ENCODE results near the gene OR10H3. TPM values are rescaled to one million over a fixed set of nuclear protein-coding genes. Genes with fewer than 3 reads are reported as not detected.
"Not testable (repeated sequence)": the region's sequence is repeated elsewhere in the genome, so short reads cannot be mapped to it uniquely, and the experiment has no call there.

Gene OR10H3
- total RNA-seq = not detected

- DNase-seq = no peak
Measured at GRCh38 chr19:15737722-15738121, at the start of gene OR10H3. OR10H3 (plus strand) TSS chr19:15737985; CDS start chr19:15741393, 3,408 bp downstream.

- no peak for DNase-seq
Measured at GRCh38 chr19:15696654-15697194, 41.1 kb upstream of the OR10H3 start.

- DNase-seq = no peak
Measured at GRCh38 chr19:15701757-15702533, 35.8 kb upstream of the OR10H3 start.

GRCh38 chr19:15702534-15702930, 35.3 kb upstream of the OR10H3 start:
- peak; percentile 51 for DNase-seq

- DNase-seq = no peak
Measured at GRCh38 chr19:15714638-15715037, 23.1 kb upstream of the OR10H3 start.

GRCh38 chr19:15715642-15716041, 22.1 kb upstream of the OR10H3 start:
- no peak for DNase-seq

GRCh38 chr19:15717809-15718208, 20.0 kb upstream of the OR10H3 start:
- no peak for DNase-seq

- DNase-seq = no peak
Measured at GRCh38 chr19:15721268-15721667, 16.5 kb upstream of the OR10H3 start.

GRCh38 chr19:15722956-15723355, 14.8 kb upstream of the OR10H3 start:
- DNase-seq = no peak

GRCh38 chr19:15727724-15728123, 10.1 kb upstream of the OR10H3 start, which contains the start of gene OR10H2:
OR10H2 (plus strand) TSS chr19:15728024; CDS start chr19:15728044, 20 bp downstream.
- no peak for DNase-seq

- no peak for DNase-seq
Measured at GRCh38 chr19:15730538-15730937, 7.2 kb upstream of the OR10H3 start.

- DNase-seq = no peak
Measured at GRCh38 chr19:15732388-15732787, 5.4 kb upstream of the OR10H3 start.

- DNase-seq = no peak
Measured at GRCh38 chr19:15733895-15734294, 3.9 kb upstream of the OR10H3 start.

- no peak for DNase-seq
Measured at GRCh38 chr19:15740785-15741184, 3.0 kb downstream of the OR10H3 start.

- no peak for DNase-seq
Measured at GRCh38 chr19:15748239-15748638, 10.5 kb downstream of the OR10H3 start.

- DNase-seq = no peak
Measured at GRCh38 chr19:15758379-15758778, 20.6 kb downstream of the OR10H3 start.

GRCh38 chr19:15759962-15760565, 22.3 kb downstream of the OR10H3 start:
- no peak for DNase-seq

GRCh38 chr19:15769586-15769985, 31.8 kb downstream of the OR10H3 start:
- no peak for DNase-seq

- not testable (repeated sequence) for DNase-seq
Measured at GRCh38 chr19:15774159-15774558, 36.4 kb downstream of the OR10H3 start.

- no peak for DNase-seq
Measured at GRCh38 chr19:15775249-15775648, 37.5 kb downstream of the OR10H3 start.

- no peak for DNase-seq
Measured at GRCh38 chr19:15776264-15776663, 38.5 kb downstream of the OR10H3 start.

- DNase-seq = no peak
Measured at GRCh38 chr19:15776991-15777970, 39.5 kb downstream of the OR10H3 start.
